ENCODE results near the gene MYL11. TPM values are rescaled to one million over a fixed set of nuclear protein-coding genes. Genes with fewer than 3 reads are reported as not detected.

The MYL11 gene
- polyA plus RNA-seq, 10 donors: 4,606 to 8,402 (median 7,909) TPM

DNA sequence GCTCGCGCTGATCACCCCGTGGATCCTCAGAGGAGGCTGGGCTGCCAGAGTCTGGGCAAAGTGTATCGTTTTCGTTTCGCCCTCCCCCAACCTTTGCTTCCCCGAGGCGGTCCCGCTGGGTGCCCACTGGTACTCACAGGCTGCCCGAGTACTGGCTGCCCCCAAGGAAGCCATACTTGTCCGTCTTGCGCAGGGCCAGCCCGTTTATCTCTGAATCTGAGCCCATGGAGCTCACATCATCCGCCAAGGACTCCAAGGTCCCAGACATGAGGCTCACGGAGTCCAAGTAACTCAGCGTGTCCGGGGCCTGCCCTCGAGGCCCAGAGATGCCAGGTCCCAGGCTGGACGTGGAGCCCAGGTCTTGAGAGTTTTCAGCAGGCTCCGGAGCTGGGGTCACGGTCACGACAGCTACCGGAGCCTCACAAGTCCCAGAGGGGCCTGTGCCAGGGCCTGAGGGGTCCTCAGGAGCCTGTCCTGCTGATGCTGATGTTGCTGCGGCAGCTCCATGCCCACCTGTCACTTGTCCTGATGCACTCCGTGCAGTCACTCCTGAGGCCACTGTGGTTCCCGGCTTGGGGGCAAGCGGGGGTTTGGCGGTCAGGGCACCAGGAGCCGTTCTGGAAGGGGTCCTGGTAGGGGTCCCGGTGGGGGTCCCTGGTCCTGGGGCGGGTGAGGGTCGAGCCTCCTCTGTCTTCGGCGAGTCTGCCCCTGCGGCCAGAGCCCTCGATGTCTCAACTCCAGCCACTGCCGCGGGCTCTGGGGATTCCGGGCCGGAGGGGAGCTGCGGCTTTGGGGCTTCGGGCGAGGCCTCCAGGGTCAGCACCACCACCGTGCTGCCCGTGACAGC is 5.3 kb upstream of the MYL11 start:
- peak in 1 of 3 donors; percentile 53 for DNase-seq

DNA sequence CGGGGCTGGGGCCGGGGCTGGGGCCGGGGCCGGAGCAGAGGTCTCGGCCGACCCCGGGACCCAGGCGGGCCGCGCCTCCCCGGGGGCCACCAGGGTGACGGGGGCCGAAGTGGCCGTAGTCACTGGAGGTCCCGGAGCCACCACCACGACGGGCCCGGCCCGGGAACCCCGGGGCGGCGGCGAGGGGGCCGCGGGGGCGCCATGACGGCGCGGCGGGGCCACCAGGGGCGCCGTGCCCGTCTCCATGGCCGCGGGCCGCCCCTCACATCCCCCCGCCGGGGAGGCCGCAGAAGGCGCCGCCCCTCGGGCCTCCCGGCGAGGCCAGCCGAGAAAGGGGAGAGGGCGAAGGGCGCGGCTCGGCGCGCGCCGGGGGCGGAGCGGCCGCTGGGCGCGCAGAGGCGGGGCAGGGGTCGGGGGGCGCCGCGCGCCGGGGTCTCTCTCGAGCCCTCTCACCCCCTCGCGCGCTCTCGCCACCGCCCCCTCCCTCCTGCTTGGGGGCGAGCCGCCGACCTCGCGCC is 4.6 kb upstream of the MYL11 start:
- DNase-seq: no peak

DNA sequence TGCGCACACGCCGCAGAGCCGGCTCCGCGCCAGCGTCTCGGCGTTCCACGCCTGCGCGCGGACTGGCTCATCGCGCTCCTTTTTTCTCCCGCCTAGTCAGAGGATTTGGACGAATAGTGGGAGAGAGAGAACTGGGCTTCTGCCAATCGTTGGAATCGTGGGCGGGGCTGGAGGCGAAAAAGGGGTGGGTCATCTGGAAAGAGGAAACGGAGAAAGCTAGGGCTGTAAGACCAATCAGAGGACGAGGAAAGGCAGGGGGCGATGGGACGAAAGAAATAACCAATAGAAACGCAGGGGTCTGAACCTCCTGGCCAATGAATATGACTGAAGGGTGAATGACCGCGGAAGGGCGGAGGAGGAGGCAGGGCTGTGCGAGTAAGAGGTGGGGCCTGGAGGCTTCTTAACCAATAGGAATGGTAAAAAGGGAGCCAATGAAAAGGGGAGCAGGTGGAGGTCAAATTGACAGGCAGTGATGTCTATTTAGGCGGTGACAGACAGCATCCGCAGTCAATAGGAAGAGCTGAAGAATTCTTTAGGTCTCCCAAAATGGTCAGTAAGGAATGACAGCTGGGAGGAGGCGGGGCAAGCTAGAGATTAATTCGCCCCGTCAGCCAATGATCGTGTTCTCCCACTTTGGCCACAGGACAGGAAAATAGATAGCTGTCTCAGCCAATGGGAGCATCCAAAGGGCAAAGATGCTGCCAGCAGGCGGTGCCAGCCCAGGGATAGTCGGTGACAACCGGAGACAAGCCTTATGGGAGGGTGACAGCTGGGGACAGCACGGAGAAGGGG is 4.0 kb upstream of the MYL11 start, which contains the start of gene TBC1D10B:
Gene TBC1D10B, minus strand, starts transcription at position 39 of the 792 bp plus-strand sequence. CDS start 311 bp downstream, outside the sequence.
- peak; percentile 100 for DNase-seq

DNA sequence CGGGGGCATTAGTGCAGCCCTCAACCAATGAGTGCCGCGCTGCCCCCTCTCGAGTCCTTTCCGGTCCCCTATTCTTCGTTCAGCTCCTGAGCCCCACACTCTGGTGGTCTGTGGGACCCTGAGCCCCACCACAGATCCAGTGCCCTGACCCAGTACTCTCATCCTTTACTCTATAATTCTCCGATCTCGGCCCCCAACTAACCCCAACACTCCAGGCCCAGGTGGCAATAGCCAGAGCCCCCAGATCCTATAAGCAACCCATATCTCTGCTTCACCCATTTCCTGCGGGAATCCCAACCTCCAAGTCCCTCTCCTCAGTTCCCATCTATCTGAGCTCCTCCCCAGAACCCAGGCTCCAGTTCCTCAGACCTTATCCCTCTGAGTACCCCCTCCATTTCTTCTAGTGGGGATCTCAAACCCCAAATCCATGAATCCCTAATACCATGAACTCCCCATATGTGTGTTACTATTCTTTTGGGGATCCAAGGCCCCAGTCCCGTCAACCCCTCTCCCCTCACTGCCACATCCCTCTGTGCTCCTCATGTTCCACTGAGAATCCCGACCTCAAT is 3.3 kb upstream of the MYL11 start:
- DNase-seq: no peak

DNA sequence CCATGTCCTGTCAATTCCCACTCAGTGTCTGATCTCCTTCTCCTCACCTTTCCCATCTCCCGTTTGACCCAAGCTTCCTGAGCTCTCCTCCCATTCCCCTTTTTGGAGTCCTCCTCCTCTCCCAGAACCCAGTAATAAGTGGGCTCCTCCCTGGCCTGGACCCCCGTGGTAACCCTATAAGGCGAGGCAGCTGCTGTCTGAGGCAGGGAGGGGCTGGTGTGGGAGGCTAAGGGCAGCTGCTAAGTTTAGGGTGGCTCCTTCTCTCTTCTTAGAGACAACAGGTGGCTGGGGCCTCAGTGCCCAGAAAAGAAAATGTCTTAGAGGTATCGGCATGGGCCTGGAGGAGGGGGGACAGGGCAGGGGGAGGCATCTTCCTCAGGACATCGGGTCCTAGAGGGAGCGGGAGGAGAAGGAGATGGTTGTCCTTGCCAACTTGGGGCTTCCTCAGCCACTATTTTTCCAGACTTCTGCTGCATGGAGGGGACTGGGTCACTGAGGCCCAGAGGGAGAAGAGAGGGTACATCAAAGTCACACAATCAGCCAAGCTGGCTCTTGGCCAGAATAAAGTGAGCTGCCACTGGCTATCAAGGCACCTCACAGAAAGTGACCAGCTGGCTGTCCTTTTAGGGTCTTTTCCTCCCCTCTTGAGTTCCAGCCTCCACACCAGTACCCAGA is 2.4 kb upstream of the MYL11 start:
- peak; percentile 65 to 80 (median 66) for DNase-seq

DNA sequence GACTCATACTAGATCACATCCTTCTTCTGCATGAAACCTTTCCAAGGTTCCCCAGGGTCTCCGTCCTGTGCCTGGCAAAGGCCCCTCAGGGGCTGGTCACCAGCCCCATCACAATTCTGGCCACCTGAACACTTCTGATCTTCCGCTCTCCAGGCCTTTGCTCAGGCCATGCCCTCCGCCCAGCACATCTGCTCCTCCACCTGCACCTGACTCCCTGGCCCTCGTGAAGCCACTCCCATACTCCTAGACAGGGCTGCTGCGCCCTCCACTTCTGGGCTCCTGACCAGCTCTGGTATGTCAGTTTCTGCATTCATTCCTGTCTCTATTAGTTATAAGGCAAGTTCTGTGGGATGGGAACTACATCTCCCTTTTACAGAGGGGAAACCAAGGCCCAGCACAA is 1.9 kb upstream of the MYL11 start:
- DNase-seq: no peak

DNA sequence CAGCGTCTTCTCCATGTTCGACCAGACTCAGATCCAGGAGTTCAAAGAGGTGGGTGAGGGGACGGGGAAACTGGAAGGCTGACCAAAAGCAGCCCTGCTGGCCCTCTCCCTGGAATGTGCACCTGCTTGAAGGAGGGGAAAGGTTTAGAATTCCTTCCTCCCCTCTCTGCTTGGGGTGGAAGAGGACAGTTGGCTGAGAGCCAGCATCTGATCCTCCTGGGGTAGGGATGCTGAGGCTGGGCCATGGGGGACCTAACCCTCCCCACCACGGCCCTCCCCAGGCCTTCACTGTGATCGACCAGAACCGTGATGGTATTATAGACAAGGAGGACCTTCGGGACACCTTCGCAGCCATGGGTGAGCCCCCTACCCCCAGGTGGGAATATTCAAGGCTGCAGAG is 1.3 kb downstream of the MYL11 start:
- DNase-seq: no peak

DNA sequence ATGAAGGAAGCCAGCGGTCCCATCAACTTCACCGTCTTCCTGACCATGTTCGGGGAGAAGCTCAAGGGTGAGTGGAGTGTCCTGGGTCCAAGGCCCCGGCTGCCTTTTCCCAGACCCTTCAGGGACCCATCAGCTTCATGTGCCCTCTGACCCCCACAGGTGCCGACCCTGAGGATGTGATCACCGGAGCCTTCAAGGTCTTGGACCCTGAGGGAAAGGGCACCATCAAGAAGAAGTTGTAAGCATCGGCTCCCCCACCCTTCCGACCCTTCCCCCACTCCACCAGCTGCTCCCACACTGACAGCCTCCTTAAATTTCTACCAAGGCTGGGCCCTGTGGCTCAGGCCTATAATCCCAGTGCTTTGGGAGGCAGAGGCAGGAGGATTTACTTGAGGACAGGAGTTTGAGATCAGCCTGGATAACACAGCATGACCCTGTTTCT is 1.9 kb downstream of the MYL11 start:
- DNase-seq: peak in 1 of 3 donors; percentile 17

DNA sequence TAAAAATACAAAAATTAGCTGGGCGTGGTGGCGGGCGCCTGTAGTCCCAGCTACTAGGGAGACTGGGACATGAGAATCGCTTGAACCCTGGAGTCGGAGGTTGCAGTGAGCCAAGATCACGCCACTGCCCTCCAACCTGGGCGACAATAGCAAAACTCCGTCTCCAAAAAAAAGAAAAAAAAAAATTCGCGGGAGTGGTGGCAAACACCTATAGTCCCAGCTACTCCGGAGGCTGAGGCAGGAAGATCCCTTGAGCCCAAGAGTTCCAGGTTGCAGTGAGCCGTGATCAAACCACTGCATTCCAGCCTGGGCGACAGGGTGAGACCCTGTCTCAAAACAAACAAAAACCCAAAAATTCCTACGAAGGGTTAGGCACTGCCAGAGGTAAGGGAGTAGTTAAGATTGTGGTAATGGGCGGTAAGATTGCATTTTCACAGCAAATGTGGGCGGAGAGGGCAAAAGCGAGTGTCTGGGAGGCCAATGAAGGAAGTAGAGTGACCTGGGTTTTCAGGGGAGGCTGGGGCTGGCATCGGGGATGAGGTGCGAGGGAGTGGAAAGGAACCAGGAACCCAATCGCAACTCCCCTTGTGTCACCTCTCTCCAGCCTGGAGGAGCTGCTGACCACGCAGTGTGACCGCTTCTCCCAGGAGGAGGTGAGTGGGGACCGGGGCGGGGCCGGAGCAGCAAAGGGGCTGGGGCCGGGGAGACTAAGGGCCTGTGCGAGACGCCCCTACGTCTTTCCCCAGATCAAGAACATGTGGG is 2.6 kb downstream of the MYL11 start:
- DNase-seq: no peak

DNA sequence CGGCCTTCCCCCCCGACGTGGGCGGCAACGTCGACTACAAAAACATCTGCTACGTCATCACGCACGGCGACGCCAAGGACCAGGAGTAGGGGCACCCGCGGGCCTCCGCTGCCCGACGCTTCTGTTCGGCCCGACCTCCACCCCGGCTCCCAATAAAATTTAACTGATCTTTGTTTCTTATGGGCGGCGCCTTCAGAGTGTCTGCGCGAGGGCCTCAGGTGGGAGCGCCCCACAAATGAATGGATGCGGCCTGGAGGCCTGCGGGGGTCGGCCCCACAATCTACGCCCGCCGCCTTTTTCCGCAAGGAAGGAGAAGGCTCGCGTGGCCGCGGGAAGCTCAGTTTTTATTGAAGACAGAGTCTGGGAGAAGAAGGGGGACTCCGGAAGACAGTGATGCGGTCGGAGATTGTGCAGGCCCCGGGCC is 3.2 kb downstream of the MYL11 start:
- DNase-seq: peak; percentile 88 to 96 (median 94)

DNA sequence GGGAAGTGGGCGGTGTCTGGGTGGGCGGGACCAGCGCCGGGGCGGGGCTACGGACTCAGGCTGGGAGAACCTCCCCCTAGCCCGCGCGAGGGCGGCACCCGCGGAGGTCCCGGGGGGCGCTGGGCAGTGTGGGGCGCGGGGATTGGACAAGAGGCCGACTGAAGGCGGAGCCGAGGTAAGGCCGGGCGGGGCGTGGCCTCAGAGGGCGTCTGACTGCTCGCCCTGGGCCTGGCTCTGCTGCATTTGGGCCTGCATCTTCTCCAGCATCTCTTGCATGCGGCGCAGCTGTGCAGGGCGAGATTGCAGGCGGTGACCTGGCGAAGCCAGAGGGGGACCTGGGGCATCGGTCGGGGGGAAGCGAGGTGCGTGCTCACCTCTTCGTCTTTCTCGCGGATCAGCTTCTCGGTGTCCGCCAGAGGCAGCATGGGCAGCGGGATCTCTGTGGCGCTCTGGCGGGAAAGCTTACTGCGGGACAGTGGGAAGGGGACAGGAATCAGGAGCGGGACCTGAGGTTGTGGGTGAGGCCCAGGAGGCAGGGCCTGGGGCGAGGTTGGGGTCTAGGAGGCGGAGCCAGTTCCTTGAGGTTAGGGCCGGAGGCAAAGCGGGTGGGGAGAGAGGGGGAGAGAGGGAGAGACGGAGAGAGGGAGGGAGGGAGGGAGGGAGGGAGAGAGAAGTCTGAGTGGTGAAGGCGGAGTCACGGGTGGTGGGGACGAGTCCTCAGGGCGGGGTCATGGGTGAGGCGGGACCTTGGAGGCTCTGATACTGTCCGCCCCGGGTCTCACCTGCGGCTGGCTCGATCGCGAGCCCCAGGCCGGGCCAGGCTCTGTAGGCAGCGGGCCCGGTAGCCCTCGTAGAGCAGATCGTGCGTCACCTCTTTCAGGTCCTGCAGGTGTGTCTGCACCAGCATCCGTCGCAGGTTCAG is 3.9 kb downstream of the MYL11 start:
- peak; percentile 98 to 99 (median 99) for DNase-seq

DNA sequence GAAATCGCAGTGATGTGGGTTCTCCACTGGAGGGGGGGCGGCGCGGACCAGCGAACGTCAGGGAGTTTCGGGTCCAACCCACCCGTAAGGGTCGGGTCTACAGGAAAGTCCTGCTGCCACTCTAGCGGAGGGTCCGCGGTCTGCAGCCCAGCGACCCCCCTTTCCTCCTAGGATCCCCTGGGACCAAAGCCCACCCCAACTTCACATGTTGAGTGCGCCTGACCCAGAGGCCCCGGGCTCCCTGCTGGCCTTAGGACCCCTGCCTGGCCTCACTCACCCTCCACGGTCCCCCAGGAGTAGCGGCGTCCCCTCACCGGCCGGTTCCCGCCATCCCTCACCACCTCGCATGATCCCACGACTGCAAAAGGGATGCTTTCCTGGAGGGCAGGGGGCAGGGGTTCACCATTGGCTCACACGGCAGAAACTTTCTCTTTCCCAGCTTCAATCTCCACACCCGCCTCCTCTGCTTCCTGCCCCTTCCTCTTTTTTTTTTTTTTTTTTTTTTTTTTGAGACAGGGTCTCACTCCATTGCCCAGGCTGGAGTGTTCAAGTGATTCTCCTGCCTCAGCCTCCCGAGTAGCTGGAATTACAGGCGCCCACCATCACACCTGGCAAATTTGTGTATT is 4.7 kb downstream of the MYL11 start:
- no peak for DNase-seq

DNA sequence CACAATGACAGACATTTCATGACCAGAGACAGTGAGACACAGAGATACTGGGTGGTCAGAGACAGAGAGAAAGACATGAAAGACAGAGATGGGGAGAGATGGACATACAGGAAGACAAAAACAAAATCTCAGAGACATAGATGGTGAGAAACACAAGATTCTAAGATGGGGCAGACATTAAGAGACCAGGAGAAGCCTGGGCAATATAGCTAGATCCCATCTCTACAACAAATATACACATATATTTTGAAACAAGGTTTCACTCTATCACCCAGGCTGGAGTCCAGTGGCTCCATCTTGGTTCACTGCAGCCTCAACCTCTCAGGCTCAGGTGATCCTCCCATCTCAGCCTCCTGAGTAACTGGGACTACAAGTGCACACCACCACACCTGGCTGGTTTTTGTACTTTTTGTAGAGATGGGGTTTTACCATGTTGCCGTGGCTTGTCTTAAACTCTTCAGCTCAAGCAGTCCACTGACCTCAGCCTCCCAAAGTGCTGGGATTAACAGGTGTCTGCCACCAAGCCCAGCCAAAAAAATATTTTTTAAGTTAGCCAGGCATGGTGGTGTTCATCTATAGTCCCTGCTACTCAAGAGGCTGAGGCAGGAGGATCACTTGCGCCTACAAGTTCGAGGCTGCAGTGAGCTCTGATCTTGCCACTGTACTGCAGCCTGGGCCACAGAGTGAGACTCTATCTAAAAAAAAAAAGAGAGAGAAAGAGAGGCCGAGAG is 5.6 kb downstream of the MYL11 start:
- DNase-seq: no peak

DNA sequence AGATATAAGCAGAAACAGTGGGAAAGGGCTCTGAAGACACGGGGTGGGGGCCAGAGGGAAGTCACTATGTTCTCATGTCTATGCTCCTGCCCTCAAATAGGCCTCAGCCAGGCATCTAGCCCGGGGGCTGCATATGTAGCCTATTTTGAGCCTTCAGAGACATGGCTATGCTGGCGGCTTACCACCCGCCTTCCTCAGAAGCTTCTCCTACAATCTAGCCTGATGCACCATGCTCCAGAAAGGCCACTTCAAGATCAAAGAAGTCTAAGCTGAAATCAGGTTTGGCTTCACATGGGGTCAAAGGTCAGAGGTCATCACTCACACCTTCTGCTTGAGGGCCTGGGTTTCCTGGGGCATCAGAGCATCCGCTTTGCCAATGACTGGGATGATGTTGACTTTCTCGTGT is 6.2 kb downstream of the MYL11 start:
- no peak for DNase-seq

DNA sequence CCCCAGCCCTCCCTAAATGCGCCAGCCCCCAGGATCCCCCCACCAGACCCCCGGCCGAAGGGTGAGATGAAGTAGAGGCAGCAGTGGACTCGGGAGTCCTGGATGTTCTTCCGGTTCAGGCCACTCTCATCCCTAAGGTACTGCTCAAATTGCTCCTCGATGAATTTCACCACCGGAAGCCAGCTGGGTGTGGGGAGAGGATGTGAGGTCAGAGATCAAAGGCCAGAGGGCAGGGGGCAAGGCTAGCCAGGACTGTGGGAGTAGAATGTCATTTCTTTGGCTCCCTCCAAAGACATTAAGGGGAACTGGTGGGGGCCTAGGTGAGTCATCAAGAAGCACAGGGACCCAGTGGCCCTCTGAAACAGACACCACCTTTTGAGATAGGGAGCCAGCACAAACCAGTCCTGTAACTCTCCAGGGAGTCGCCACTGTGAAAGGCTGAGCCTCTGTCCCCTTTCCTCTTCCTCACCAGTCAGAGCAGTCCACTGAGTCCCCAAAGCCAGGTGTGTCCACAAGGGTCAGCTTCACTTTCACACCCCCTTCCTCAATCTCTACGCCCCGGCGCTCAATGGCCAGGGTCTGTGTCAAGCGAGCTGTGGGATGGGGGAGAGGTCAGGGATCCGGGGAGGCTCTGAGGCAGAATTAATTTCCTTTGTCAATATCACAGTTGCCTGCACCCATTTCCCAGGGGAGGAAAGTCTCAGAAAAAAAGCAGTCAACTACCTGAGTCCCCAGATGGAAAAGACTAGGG is 6.9 kb downstream of the MYL11 start:
- no peak for DNase-seq

DNA sequence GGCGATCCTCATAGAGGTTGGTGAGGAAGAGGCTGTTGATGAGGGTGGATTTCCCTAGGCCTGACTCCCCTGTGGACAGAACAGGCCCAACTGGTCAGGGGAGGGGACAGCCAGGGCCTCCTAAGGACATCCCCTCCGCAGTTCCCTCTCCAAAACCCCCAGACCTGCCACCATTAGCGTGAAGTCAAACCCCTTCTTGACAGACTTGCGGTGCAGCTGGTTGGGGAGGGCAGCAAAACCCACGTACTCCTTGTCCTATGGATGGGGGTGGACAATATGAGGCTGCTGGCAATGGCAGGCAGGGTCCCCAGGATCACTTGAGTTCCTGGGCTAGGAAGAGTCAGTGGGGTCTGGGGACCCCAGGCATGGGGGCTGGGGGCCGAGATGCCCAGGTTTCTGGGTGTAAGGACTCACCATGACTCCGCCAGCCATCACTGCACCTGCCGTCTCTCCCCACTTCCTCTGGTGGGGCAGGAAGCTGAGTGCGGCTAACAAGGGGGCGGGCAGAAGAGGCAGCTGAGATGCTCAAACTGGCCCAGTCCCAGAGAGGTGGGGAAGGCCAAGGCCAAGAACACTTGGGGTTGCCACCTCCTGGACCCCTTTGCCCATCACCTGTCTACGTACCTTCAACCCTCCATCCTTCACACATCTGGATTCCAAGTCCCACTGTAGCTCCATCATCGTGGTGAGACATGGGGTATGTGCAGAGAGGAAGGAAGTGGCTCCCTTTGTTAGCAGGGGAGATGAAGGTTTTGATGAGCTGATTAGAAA is 7.7 kb downstream of the MYL11 start, which contains the start of gene SEPTIN1:
Gene SEPTIN1, minus strand, starts transcription at position 451 of the 771 bp plus-strand sequence. Its CDS starts 19 bp downstream, at position 432.
- DNase-seq: no peak

DNA sequence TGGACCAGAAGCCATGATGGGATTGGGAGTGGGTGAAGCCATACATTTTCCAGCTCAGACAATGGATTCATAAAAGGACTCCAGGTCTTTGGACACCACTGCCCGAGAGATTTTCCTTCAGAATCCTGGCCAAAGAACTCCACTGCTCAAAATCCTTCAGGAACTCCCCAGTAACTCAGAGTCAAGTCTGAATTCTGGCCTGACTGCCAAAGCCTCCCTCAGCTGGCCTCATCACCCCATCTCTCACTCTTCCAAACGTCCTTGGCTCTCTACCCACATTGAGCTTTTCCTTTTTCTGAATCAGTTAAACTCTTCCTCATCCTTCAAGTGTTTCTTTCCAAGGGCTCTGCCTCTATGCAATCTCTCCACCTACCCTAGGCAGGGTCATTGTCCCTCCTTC is 8.9 kb downstream of the MYL11 start:
- DNase-seq: peak in 2 of 3 donors; percentile 77 to 90

Data from muscle of back (tissue), 11 donors.